ENCODE results near the gene NR1D1. TPM values are rescaled to one million over a fixed set of nuclear protein-coding genes. Genes with fewer than 3 reads are reported as not detected.

The NR1D1 gene
- total and polyA plus RNA-seq, 2 of the 8 experiments (the other 6 are each of a cell fraction or from before 2014, with no cell fraction given), result 1.5 to 4.6 TPM

DNA sequence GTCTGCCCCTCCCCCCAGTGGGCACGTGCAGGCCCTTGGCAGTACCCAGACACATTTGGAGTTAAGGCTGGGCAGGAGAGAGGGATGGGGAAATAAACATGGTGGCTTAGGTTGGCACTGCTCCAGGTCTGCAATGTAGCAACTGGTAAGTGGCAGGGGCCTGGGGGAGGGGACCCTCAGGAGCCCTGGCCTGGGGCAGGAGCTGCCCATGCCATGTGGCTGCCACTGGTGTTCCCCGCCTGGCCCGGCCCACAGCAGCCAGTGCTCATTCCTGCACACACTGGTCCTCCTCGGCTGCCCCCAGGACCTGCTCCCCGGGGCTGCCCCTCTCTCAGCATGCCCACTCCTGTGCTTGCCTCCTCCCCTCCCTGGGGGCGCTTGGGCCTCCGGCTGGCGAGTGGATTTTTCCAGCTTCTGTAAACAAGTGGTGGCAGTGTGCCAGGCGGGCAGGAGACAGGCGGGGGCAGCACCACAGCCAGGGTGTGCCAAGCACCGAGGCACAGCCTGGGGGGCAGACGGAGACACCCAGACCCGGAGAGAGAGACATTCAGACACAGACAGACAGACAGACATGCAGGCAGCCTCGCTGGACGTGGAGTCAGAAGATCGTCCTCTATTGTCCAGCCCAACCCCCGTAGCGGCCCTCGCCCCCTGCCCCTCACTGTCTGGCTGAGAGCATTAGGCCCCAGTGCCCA is 28.2 kb downstream of the NR1D1 start (continued):
- no peak for TF ChIP-seq EGR1 (IDR thresholded peaks at IDR 0.05; ENCODE audit: borderline replicate concordance, low read depth, low read length)
- TF ChIP-seq, protein P1, sequence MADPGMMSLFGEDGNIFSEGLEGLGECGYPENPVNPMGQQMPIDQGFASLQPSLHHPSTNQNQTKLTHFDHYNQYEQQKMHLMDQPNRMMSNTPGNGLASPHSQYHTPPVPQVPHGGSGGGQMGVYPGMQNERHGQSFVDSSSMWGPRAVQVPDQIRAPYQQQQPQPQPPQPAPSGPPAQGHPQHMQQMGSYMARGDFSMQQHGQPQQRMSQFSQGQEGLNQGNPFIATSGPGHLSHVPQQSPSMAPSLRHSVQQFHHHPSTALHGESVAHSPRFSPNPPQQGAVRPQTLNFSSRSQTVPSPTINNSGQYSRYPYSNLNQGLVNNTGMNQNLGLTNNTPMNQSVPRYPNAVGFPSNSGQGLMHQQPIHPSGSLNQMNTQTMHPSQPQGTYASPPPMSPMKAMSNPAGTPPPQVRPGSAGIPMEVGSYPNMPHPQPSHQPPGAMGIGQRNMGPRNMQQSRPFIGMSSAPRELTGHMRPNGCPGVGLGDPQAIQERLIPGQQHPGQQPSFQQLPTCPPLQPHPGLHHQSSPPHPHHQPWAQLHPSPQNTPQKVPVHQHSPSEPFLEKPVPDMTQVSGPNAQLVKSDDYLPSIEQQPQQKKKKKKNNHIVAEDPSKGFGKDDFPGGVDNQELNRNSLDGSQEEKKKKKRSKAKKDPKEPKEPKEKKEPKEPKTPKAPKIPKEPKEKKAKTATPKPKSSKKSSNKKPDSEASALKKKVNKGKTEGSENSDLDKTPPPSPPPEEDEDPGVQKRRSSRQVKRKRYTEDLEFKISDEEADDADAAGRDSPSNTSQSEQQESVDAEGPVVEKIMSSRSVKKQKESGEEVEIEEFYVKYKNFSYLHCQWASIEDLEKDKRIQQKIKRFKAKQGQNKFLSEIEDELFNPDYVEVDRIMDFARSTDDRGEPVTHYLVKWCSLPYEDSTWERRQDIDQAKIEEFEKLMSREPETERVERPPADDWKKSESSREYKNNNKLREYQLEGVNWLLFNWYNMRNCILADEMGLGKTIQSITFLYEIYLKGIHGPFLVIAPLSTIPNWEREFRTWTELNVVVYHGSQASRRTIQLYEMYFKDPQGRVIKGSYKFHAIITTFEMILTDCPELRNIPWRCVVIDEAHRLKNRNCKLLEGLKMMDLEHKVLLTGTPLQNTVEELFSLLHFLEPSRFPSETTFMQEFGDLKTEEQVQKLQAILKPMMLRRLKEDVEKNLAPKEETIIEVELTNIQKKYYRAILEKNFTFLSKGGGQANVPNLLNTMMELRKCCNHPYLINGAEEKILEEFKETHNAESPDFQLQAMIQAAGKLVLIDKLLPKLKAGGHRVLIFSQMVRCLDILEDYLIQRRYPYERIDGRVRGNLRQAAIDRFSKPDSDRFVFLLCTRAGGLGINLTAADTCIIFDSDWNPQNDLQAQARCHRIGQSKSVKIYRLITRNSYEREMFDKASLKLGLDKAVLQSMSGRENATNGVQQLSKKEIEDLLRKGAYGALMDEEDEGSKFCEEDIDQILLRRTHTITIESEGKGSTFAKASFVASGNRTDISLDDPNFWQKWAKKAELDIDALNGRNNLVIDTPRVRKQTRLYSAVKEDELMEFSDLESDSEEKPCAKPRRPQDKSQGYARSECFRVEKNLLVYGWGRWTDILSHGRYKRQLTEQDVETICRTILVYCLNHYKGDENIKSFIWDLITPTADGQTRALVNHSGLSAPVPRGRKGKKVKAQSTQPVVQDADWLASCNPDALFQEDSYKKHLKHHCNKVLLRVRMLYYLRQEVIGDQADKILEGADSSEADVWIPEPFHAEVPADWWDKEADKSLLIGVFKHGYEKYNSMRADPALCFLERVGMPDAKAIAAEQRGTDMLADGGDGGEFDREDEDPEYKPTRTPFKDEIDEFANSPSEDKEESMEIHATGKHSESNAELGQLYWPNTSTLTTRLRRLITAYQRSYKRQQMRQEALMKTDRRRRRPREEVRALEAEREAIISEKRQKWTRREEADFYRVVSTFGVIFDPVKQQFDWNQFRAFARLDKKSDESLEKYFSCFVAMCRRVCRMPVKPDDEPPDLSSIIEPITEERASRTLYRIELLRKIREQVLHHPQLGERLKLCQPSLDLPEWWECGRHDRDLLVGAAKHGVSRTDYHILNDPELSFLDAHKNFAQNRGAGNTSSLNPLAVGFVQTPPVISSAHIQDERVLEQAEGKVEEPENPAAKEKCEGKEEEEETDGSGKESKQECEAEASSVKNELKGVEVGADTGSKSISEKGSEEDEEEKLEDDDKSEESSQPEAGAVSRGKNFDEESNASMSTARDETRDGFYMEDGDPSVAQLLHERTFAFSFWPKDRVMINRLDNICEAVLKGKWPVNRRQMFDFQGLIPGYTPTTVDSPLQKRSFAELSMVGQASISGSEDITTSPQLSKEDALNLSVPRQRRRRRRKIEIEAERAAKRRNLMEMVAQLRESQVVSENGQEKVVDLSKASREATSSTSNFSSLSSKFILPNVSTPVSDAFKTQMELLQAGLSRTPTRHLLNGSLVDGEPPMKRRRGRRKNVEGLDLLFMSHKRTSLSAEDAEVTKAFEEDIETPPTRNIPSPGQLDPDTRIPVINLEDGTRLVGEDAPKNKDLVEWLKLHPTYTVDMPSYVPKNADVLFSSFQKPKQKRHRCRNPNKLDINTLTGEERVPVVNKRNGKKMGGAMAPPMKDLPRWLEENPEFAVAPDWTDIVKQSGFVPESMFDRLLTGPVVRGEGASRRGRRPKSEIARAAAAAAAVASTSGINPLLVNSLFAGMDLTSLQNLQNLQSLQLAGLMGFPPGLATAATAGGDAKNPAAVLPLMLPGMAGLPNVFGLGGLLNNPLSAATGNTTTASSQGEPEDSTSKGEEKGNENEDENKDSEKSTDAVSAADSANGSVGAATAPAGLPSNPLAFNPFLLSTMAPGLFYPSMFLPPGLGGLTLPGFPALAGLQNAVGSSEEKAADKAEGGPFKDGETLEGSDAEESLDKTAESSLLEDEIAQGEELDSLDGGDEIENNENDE (IDR thresholded peaks at IDR 0.05; ENCODE audit: insufficient replicate concordance, low read length), result no peak

Data from H1 (cell line).